Gastroesophageal sphincter (tissue), 3 donors: ENCODE data around the gene DIPK2A.

Experiments used
- CTCF ChIP-seq, 4 experiments: fragments of 200-600 bp in 2 of 4; fragments of 450-650 bp in 2 of 4; sonication (generic) in 1 of 4; IDR thresholded peaks; one replicate each; pipeline ENCODE4 v1.5.1; 2017 to 2019; ENCODE audit warnings: antibody characterized with exemption in 4 of 4, mild to moderate bottlenecking in 2 of 4, moderate library complexity in 2 of 4
- EP300 ChIP-seq: sonication (generic); formaldehyde crosslinking; IDR thresholded peaks from one replicate; pipeline ENCODE4 v1.6.1; 2017; ENCODE audit warnings: antibody characterized with exemption, mild to moderate bottlenecking
- POLR2A ChIP-seq, 2 donors: fragments of 450-650 bp; IDR thresholded peaks; one replicate each; pipeline ENCODE4 v1.6.1; 2017; ENCODE audit warnings: antibody characterized with exemption in 2 of 2, mild to moderate bottlenecking in 2 of 2, moderate library complexity in 1 of 2

GRCh38 chr3:144011251-144011799 is 39.7 kb downstream of the DIPK2A start:
- TF ChIP-seq CTCF (IDR thresholded peaks at IDR 0.05), result no peak
- TF ChIP-seq POLR2A (IDR thresholded peaks at IDR 0.05), result no peak
- no peak for TF ChIP-seq EP300
